ENCODE results near the gene HCFC1R1.

GRCh38 chr16:3038256-3038655, 14.5 kb upstream of the HCFC1R1 start:
- TF ChIP-seq CTCF (IDR thresholded peaks at IDR 0.05; ENCODE audit: low read length) (no peak), EZH2 (optimal IDR thresholded peaks at IDR 0.05; ENCODE audit: low read depth, low read length) (no peak), EZH2phosphoT487 (IDR thresholded peaks at IDR 0.05; ENCODE audit: low read length) (no peak)
